GM21423 (cell line): ENCODE measurements around the gene SND1.
A peak's percentile ranks its signal among the peaks of the same experiment; 100 is the strongest.

Experiments used
- ATAC-seq: cut with Tn5 transposase; IDR thresholded peaks from one replicate; pipeline ENCODE4 v1.9.1; 2021; ENCODE audit warnings: mild to moderate bottlenecking, moderate library complexity; ENCODE audit not compliant: unreplicated experiment

SND1 gene

GRCh38 chr7:127858091-127858914, 206.3 kb downstream of the SND1 start:
- ATAC-seq = no peak

DNA sequence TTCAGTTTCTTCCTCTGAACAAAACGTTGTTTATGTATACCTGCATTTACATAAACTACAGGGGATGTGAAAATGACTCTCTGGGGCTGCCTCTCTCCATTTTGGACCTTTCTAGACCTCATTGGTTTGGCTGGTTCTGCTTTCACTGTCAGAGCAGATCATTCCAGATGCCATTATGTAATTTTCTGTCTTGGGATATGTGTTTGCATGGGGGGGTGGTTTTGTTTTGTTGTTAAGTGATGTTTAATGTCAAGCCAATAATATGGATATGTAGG, 206.9 kb downstream of the SND1 start:
- ATAC-seq = no peak

GRCh38 chr7:127859330-127859729, 207.3 kb downstream of the SND1 start:
- ATAC-seq = no peak

GRCh38 chr7:127862525-127862924, 210.5 kb downstream of the SND1 start:
- ATAC-seq = no peak

DNA sequence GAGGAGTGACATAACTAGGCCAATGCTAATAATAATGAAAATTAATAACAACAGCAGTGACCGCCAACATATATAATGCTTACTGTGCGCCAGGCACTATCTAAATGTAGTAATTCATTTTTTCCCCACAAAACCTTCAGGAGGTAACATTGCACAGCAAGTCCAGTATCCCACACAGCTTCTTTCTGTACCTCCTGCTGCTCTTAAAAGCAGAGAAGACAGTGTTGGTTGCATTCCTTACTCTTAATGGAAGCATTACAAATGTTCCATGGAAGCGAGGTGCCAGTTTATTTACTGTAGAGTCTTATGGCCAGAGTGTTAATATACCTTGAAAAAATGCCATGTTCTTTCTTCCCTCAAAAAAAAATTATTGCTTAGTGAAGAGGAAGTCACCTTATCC, 211.1 kb downstream of the SND1 start:
- no peak for ATAC-seq

DNA sequence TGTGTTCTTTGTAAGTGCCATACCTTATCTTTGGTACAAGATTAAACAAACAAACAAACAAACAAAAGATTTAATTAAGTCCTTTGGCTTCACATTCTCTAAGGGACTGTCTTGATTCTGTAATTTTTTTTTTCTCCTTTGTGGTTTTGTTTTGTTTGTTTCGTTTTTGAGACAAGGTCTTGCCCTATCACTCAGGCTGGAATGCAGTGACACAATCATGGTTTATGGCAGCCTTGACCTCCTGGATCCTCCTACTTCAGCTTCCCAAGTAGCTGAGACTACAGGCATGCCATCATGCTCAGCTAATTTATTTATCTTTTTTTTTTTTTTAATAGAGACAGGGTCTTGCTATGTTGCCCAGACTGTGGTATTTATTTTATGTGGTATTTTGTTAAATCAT, 213.5 kb downstream of the SND1 start:
- no peak for ATAC-seq

DNA sequence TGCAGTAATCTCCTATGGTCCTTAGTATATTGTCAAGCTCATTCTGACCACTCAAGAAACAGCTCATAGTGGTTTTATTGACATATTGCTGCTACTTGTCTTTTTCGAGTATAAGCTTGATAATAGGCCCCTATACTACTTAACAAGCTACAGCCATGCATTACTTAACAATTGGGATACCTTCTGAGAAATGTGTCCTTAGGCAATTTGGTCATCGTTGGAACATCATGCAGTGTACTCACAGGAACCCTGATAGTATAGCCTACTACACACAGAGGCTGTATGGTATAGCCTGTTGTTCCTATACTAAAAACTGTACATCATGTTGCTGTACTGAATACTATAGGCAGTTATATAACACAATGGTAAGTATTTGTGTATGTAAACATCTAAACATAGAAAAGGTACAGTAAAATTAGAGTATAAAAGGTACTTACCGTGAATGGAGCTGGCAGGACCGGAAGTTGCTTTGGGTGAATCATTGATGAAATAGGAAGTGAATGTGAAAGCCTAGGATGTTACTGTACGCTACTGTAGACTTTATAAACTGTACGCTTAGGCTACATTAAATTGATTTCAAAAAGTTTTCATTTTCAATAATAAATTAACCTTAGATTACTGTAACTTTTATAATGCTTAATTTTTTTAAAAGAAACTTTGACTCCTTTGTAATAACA, 218.4 kb downstream of the SND1 start:
- peak; percentile 66 for ATAC-seq

DNA sequence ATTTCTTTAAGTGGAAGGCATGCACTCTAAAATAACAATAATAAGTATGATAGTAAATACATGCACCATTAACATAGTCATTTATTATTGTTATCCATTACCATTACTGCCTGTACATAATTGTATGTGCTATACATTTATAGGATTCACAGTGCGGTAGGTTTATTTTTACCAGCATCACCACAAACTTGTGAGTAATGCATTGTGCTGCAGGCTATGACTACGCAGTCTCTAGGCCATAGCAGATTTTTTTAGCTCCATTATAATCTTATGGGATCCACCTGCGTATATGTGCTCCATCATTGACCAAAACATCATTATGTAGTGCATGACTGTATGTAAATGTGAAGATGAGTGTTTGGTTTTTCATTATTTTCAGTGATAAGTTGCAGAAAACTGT, 219.2 kb downstream of the SND1 start:
- ATAC-seq = no peak

DNA sequence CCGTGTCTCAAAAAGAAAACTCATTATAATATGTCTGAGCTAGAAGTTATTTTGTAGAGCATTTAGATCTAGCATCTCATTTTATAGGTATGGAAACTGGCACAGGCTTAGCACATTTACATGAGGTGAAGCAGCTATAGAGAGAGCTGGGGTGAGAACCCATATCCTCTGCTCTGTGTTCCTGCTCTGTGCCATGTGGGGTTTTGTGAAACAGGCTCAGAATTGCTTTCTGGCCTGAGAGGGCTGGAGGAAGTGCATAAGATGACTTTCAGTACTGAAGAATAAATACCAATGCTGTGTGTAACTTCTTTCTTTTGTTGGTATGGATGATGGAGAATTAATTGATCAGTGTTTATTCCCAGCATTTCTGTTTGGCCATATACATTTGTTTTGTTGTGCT, 220.1 kb downstream of the SND1 start:
- peak; percentile 64 for ATAC-seq

DNA sequence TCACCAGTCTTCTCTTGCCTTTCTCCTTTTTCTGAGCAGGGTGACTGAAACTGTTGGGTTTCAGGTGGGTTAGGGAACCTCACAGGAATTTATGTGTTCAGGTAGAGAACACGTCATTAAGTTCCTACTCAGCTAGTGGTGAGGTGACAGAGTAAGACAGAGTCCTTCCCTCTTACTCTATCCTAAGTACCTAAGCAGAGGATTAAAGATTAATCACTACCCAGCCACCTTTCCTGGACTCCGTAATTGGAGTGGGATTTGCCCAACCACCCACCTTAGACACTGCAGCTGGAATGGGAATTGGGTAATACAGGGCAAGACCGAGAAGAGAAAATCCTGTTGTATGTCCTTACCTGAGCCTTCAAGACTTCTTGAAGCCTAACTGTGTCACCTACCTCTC, 221.2 kb downstream of the SND1 start:
- no peak for ATAC-seq

DNA sequence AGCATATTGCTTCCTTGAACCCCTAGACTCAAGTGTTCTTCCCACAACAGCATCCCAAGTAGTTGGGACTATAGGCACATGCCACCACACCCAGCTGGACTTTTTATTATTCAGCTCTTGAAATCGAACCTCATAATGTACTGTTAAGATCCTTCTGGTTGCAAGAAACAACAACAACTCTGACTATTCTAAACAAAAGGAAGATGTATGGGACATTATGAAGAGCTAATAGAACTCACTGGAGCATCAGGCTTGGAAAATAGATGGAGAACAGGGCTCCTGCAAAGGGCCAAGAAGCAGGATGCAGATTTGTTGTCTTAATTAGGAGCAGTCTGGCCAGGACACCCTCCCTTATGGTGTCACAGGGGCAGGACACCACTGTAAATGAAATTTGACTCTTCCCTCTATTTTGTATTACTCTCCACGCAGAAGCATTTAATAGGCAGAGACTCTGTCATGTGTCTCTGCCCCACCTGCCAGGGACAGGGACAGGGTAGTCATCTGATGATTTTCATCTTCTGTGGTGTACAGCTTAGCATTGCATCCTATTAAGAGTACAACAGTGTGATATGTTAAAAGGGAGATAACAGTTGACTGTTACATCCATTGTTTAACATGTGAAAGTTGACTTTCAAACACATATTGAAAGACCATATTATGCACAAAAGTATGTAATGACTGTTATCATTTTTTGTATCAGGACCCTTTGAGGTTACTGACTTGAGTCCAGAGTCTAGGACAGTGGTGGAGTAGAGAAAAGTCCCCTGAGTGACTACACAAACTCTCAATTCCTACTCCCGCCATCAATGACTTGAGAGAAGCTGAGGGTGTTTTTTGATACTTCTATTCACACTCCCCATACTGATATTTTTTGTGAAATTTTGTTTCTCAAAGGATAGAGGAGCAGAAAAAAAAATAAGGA, 222.0 kb downstream of the SND1 start:
- ATAC-seq = no peak

DNA sequence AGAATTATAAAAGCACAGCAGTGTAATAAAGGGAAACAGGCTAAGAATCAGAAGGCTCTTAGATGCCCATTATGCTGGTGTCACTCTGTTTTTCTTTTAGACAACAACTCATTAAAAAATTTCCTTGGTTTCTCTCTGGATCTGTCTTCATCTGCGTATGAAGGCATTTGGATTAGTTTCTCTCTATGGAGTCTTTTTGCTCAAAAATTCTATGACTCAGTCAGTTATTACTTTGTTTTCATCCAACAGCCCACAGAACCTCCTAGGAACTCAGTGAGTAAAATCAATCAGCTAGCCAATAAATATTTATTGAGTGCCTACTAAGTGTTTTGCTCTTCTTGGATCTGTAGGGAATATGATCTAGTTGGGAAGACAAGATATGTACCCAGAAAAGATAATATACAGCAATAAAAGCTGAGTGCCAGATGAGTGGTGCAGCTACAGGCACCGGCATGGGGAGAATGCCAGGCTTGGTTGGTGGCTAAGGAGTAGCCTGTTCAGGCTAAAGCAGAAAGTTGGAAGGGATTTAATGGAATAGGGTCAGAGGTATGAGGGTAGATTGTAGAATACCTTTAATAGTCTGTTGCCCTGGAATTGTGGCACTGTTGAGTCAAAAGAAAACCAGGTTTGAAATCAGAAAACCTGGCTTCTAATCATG, 223.1 kb downstream of the SND1 start:
- ATAC-seq = no peak

DNA sequence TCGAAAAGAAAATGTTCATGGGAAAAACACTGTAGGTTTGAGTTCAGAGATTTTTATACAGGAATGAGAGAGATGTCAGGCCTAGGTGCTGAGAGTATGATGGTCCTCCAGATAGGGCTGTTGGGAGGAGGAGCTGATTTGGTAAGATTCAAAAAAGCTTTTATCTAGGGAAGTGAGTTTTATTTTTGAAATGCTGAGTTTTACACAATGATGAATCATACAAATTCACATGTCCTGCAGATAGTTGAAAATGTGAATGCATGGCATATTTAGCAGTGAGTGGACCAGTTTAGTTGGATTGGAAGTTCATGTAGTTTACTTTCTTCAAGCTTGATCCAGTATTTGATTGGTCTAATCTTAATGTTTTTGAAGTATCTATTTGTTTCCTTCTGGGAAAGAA, 224.4 kb downstream of the SND1 start:
- ATAC-seq = no peak

DNA sequence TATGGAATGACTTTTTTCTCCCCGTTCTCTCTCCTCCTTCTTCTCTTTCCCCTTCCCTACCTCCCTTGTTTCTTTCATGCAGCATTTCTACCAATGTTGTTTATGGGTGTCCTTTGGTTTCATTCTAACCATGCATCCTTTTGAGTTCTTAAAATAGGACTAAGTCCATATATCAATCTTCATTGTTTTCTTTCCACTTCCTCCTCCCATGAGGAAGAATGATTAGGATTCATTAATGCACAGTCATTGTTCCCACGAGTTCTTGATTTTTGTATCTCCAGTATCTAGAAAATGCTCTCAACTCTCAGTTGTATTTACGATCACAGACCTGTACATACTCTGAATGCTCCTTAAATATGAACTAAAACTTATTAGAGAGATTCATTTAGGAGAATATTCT, 226.0 kb downstream of the SND1 start:
- ATAC-seq = no peak

DNA sequence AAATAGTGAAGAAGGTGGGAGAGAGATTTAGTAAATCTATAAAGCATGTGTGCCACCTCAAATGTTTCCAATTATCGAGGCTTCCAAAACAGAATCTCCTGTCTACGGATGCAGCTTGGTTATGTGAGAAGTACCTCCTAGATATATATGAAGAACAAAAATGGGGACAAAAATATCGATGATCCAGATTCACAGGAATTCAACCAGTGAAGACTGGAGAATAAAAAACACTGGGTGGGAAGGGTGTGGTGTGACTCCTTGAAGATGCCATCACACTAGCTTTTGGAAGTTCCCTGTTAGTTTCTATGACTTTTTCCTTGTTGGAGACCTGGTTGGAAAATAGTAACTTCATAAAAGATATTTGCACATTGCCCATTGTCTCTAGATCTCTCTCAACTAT, 226.8 kb downstream of the SND1 start:
- ATAC-seq = no peak

- ATAC-seq = no peak
Measured at GRCh38 chr7:127879436-127879835, 227.4 kb downstream of the SND1 start.

GRCh38 chr7:127879942-127880341, 227.9 kb downstream of the SND1 start:
- ATAC-seq = no peak

DNA sequence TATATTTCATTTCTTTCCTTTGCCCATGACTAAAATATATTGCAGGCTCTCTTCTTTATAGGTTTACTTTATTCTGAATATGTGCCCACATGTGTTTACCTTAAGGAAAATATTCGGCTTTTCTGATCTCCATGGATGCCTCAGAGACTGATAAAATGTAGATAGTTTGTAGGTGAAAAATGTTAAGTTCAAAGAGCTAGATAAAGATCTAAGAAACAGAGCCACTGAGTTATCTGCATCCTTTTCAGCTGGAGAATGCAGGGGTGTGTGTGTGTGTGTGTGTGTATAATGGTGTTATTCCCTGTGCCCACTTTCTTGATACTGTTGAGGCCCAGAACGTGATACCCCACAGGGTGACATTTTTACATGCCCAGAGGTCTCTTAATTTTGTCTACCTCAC, 228.5 kb downstream of the SND1 start:
- ATAC-seq = no peak

DNA sequence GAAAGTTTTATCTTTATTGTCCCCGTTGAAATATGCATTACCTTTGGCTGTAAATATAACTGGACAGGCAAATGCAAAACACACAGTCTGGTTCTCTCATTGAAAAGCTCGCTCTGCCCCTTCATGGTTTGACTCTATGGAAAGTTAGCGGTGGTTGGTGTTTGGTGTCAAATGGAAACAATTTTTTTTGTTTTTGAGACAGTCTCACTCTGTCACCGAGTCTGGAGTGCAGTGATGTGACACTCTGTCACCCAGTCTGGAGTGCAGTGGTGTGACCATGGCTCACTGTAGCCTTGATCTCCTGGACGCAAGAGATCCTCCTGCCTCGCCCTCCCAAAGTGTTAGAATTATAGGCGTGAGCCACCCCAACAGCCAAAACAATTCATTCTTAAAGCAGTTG, 229.6 kb downstream of the SND1 start:
- ATAC-seq = no peak

DNA sequence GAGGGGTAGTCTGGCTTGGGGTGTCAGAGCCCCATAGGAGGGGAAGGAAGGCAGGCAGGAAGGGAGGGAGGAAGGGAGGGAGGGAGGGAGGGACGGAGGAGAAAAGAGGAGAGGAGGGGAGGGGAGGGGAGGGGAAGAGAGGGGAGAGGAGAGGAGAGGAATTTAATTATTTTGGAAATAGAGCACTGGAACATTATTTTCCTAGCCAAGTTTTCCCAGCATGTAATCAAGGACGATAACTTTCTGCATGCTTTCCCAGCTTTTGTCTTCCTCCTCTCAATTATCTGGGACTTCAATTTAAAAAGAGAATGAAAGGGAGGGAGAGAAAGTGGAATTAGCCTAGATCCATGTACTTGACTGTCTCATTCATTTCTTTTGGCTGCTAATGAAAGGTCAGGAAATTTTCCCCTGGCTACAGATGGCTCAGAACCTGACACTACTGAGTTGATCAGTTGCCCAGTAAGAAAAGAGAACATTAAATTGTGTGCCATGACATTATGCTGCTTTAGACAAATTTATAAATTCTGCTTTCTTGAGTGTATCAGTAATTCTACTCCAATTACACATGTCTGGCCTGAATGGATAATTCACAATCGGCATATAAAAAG, 230.4 kb downstream of the SND1 start:
- ATAC-seq = no peak

- no peak for ATAC-seq
Measured at GRCh38 chr7:127884066-127884559, 232.1 kb downstream of the SND1 start.
